Adipose tissue (tissue), 3 donors: Measurements from ENCODE around the gene NDUFB2. TPM values are rescaled to one million over a fixed set of nuclear protein-coding genes. Genes with fewer than 3 reads are reported as not detected.
"Not testable (repeated sequence)": the region's sequence is repeated elsewhere in the genome, so short reads cannot be mapped to it uniquely, and the experiment has no call there.

ENCODE experiments used
- H3K27ac ChIP-seq: one replicate; pipeline ENCODE4 v1.5.1; 2013; ENCODE audit warnings: low read depth, low read length
- WGBS, 3 donors: extraction: QIAGEN DNeasy Blood & Tissue Kit; methylation state at CpG; one replicate each; pipeline ENCODE4 v1.1.7; 2013; 5-methylcytosine and 5-hydroxymethylcytosine counted together
- polyA plus RNA-seq, 3 donors: library from polyadenylated mRNA; stranded (reverse); fragments of 200-250 nt; gene quantifications; one replicate each; pipeline ENCODE4 v1.2.3, GENCODE V29; 2013
- donor health status: healthy with polysubstance abuse.
- donor health status: Bipolar disorder and iron deficiency.
- donor health status: healthy.

NDUFB2 gene
- polyA plus RNA-seq, result 100 to 1,000 TPM; 186 to 435 (median 407) TPM

DNA sequence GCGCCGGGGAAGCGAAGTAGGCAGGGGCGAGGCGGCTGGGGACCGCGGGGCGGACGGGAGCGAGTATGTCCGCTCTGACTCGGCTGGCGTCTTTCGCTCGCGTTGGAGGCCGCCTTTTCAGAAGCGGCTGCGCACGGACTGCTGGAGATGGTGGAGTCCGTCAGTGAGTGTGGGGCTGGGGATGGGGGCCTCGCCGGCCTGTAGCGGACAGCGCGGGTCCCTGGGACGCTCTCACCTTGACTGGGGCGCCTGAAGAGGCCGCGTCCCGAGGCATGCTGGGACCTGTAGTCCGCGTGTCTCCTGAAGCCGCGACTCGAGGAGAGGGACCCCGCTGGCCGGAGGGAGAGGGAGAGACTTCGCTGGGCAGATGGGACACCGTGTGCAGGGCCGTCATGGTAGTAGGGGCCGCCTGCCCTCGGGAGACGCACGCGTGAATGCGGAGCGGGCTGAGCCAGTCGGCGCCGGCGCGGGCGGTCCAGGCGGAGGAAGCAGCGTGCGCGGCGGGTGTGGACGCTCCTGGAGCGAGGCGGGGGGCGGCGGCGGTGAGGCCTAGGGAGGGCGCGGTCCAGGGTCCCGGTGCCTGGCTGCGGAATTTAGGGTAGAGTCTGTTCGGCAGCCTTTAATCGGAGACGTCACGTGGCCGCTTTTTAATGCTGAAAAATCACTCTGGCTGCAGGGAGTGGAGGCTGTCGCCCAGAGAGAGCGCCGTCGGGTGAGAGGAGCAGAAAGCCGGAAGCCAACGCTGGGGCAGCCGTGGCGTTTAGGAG lies at the start of gene NDUFB2:
Gene NDUFB2, plus strand, starts transcription at position 29 of the 767 bp plus-strand sequence. Its CDS starts 37 bp downstream, at position 66.
- 0 to 1% (median 0%) methylated on average over 55 to 82 of the region's 82 CpGs for WGBS, 3 donors
- peak within 1 kb of the TSS; percentile 36 for H3K27ac ChIP-seq

DNA sequence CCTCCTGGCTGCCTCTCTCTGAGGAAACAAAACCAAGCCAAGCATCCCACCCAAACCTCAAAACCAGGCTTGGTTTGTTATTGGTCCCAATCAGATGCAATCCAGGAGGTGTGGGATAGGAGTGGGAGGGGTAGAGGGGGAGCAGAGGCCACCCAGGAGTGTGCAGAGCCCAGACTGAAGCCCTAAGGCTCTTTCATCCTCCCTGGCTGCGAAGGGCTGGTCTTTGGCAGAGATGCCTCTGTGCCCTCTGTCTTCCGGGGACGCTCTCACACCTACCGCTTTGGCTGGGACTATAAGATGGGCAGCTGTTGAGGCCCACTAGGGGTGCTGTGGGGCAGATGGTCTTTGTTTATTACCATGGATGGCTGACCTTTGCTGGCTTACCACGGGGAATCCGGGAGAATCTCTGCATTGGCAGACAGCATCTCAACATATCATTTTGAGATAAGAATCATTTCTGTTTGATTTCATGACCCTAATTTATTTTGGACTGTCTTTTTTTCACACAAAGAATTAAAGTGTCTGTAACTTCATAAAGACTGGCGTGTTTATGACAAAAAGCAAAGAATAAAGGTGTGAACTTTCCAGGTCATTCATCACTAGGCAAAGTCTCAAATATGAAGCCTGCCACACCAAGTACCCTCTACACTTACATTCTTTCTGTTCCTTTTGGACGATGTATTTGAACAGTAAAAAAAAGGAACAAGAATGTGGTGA lies 49.4 kb upstream of the NDUFB2 start:
- H3K27ac ChIP-seq, result no peak overlapping the region

GRCh38 chr7:140649556-140650205 lies 46.8 kb upstream of the NDUFB2 start:
- 81 to 83% (median 83%) methylated on average over 6 of the region's 6 CpGs for WGBS, 3 donors
- H3K27ac ChIP-seq, result no peak overlapping the region

More for the DNA sequence above, 49.4 kb upstream of the NDUFB2 start:
- WGBS, 3 donors, result 27 to 34% (median 29%) methylated on average over 8 of the region's 8 CpGs

DNA sequence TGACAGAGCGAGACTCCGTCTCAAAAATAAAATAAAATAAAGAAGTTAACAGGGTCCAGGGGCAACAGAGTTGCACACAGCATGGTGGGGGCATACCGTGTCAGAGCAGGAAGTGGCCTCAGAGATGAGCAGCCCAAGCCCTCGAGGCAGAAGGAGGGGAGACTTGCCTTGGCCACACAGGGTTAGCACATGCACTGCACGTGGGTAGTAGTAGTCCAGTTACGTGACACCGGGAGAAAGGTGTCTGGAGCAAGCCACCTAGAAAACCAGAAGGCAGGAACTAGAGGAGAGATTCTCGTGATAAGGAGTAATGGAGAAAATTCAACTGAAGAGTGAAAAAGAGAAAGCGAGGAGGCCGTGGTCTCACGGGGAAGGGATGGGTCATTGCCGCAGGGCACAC lies 46.1 kb upstream of the NDUFB2 start:
- WGBS, 3 donors, result 80 to 90% (median 83%) methylated on average over 12 of the region's 12 CpGs
- H3K27ac ChIP-seq, result no peak overlapping the region

DNA sequence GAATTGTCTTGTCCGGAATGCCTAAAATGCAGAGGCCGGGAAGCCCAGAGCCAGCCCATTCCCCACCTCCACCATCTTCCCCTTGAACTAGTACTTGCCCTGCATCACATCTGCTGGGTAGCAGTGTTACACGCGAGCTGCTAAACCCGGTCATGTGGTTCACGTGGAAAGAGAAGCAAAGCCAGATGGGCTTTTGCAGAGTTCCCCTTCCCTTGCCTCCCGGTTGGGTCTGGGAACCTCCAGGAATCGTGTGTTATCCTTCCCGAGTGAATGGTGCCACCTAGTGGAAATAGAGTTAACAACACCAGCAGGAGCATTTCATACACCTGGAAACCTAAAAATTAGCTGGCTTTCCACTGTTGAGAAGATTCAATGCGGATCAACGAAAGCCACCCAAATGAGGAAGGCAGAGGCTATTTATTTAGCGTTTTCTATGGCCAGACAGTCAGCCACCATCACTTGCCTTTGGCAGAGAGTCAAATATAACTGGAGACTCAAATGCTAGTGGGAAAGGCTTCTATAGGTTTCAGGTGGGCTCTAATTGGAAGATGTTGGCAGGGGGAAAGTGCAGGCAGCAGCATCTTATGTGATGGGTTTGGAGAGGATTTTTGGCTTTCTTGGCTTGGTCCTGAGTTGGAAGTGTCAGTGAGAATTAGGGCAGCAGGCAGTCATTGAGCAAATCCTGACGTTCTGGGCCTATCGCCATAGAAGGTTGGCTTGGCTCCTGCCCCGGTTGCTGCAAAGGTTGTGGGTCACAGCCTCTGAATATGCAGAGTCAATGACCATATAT lies 43.0 kb upstream of the NDUFB2 start:
- 20 to 25% (median 21%) methylated on average over 15 of the region's 15 CpGs for WGBS, 3 donors
- no peak overlapping the region for H3K27ac ChIP-seq

DNA sequence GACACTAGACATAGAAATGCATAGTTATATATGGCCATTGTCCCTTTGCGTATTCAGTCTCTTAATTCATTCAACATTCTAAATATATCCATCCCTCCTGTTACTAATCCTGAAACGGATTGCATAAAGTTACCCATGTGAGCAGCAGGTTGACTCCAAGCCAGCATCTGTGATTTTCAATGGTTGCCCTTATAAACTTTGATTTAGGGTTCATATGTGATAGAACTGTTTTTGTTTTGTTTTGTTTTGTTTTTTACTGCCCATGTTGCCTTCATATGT lies 42.5 kb upstream of the NDUFB2 start:
- no peak overlapping the region for H3K27ac ChIP-seq
- 67 to 87% (median 82%) methylated on average over 2 of the region's 2 CpGs for WGBS, 3 donors

DNA sequence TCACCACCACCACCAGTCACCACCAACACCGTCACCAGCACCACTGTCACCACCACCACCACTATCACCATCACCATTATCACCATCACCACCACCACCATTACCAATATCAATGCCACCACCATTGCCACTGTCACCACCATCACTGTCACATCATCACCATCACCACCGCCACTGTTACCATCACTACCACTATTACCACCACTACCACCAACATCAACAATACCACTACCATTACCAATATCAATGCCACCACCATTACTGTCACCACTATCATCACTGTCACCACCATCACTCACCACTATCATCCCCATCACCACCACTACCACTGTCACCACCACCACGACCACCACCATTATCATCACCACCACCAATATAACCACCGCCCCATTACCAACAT lies 41.8 kb upstream of the NDUFB2 start:
- H3K27ac ChIP-seq, result no peak overlapping the region
- 89 to 98% (median 90%) methylated on average over 4 of the region's 4 CpGs for WGBS, 3 donors

- 78 to 92% (median 85%) methylated on average over 16 of the region's 16 CpGs for WGBS, 3 donors
- no peak overlapping the region for H3K27ac ChIP-seq
Measured at GRCh38 chr7:140655511-140656408, 40.7 kb upstream of the NDUFB2 start.

GRCh38 chr7:140656548-140657515 lies 39.7 kb upstream of the NDUFB2 start:
- H3K27ac ChIP-seq, result no peak overlapping the region
- 39 to 50% (median 47%) methylated on average over 11 of the region's 11 CpGs for WGBS, 3 donors

- WGBS, 3 donors, result 89 to 93% (median 92%) methylated on average over 9 of the region's 9 CpGs
- H3K27ac ChIP-seq, result no peak overlapping the region
Measured at GRCh38 chr7:140657891-140658290, 38.6 kb upstream of the NDUFB2 start.

DNA sequence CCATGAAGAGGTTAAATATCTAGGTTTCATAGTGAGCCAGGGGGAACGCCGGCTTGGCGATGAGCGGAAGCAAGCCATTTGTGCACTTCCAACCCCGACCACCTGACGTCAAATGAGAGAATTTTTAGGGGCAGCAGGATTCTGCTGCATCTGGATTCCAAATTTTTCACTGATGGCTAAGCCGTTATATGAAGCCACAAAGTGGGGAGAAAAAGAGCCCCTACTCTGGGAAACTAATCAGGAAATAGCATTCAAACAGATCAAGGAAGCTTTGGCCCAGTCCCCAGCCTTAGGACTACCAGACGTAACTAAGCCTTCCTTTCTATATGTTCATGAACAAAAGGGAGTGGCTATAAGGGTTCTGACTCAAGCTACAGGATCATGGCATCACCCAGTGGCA lies 36.7 kb upstream of the NDUFB2 start:
- 46 to 63% (median 51%) methylated on average over 8 of the region's 8 CpGs for WGBS, 3 donors
- H3K27ac ChIP-seq, result no peak overlapping the region

GRCh38 chr7:140661124-140661523 lies 35.4 kb upstream of the NDUFB2 start:
- WGBS, 3 donors, result 36 to 70% (median 63%) methylated on average over 2 of the region's 2 CpGs
- no peak overlapping the region for H3K27ac ChIP-seq

DNA sequence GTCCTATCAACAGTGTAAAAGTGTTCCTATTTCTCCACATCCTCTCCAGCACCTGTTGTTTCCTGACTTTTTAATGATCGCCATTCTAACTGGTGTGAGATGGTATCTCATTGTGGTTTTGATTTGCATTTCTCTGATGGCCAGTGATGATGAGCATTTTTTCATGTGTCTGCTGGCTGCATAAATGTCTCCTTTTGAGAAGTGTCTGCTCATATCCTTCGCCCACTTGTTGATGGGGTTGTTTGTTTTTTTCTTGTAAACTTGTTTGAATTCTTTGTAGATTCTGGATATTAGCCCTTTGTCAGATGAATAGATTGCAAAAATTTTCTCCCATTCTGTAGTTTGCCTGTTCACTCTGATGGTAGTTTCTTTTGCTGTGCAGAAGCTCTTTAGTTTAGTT lies 33.6 kb upstream of the NDUFB2 start:
- 36 to 100% (median 97%) methylated on average over 1 of the region's 2 CpGs for WGBS, 3 donors
- H3K27ac ChIP-seq, result not testable (repeated sequence)

- no peak overlapping the region for H3K27ac ChIP-seq
- 55 to 88% (median 73%) methylated on average over 1 of the region's 1 CpG for WGBS, 3 donors
Measured at GRCh38 chr7:140667476-140667875, 29.0 kb upstream of the NDUFB2 start.

DNA sequence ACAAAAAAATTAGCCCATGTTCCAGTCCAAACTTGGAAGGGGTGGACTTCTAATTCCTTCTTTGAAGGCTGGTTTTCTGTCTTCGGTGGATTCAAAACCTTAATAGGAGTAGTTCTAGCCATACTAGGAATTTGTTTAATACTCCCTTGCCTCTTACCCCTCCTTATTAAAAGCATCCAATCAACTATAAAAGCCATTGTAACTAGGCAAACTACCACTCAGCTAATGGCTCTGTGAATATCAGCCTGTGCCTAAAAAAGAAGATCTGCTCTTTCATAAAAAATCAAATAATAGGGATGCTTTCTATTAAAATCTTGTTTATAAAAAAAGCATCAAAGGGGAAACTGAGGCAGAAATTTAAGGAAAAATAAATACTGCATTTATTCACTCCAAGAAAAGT lies 27.9 kb upstream of the NDUFB2 start:
- WGBS, 3 donors, result 73 to 89% (median 77%) methylated on average over 1 of the region's 1 CpG
- H3K27ac ChIP-seq, result no peak overlapping the region

GRCh38 chr7:140669352-140669751 lies 27.2 kb upstream of the NDUFB2 start:
- H3K27ac ChIP-seq, result no peak overlapping the region
- WGBS, 3 donors, result 94 to 95% (median 94%) methylated on average over 3 of the region's 3 CpGs

DNA sequence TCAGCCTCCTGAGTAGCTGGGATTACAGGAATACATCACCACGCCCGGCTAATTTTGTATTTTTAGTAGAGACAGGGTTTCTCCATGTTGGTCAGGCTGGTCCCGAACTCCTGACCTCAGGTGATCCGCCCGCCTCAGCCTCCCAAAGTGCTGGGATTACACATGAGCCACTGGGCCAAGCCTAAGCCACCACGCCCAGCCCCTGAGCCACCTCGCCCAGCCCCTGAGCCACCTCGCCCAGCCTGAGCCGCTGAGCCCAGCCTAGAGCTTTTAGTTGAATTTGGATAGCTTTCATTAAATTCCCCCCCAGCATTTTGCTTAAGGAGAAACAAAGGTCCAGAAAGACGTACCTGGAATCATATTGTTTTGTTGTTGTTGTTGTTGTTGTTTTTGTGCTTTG lies 26.6 kb upstream of the NDUFB2 start:
- not testable (repeated sequence) for H3K27ac ChIP-seq
- 90 to 91% (median 90%) methylated on average over 10 of the region's 10 CpGs for WGBS, 3 donors
